ENCODE data around the gene NVL.
"Not testable (repeated sequence)": the region's sequence is repeated elsewhere in the genome, so short reads cannot be mapped to it uniquely, and the experiment has no call there.

Gene NVL

DNA sequence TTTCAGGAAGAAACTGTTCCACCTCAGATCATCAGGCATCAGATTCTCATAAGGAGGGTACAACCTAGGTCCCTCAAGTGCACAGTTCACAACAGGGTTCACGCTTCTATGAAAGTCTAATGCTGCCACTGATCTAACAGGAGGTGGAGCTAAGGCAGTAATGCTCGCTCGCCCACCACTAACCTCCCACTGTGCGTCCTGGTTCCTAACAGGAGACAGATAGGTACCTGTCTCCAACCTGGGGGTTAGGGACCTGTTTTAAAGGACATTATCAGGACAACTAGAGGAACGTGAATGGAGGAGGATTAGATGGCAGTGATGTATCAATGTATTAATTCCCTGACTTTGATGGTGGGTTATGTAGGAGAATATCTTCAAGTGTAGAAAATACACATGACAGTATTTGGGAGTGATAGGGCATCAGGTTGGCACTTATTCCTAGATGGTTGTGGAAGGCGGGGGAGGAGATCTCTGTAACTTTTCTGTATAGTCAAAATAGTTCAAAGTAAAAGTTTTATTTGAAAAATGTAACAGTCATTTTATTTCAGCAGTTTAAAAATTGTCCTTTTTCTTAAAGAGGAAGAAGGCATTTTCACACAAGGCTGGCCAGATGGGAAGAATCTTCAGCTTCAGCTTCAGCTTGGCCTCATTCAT lies 103.0 kb downstream of the NVL start:
- no peak for FAIRE-seq

DNA sequence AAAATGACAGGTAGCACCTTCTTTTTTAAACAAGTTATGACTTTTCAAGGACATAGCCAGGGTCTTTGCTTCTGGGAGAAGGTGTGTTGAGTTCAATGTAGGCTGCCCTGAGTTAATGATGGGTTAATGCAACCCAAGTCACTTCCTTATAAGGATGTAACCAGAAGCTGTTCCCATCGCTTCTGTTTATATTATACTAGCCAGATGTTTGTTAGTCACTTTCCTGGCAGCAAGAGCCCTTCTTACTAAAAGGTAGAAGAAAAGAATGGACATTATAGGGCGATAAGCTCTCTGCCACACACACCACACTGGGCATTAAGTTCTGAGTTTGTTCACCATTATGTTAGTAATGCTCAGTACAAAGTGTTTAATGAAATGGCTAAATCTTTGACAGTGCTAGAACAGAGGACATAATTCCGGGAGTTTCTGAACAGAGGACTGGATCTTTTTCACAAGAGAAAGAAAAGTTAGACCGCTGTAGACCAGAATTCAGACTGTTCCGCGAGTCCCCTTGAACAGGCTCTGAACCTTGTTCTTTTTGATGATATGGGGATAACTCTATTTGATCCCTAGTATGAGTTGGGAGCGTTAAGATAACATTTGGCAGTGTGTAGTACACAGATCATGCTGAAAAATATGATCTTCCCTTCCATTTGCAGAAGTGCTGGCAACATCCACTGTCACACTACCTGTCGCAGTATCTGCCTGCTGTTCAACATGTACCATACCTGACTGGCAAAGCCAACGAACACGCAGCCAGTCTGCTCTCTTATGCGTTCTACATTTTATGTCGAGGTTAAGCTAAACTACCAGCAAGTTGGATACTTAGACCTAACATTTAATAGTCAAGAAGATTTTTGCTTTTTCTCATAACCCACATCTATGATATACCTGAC lies 105.9 kb downstream of the NVL start:
- FAIRE-seq = no peak

DNA sequence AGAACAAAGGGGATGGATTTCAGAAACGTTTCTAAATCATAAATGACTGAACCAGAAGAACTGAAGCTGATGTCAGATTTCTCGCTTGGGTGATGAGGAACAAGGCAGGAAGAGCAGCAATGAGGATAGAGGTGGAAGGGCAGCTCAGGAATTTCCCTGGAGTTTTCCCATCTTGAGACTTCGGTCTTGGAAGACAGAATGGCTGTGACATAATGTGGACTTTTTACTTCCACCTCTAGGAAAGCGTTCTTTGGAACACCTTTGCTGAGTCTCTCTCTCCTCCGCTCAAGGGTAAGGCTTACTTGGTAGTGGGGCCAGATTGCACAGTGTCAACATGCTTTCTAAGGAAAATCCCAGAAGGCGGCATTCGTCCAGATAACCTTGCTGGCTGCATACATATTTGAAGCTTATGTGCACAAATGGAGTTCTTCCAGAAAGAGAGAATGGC lies 110.3 kb downstream of the NVL start:
- FAIRE-seq = no peak

DNA sequence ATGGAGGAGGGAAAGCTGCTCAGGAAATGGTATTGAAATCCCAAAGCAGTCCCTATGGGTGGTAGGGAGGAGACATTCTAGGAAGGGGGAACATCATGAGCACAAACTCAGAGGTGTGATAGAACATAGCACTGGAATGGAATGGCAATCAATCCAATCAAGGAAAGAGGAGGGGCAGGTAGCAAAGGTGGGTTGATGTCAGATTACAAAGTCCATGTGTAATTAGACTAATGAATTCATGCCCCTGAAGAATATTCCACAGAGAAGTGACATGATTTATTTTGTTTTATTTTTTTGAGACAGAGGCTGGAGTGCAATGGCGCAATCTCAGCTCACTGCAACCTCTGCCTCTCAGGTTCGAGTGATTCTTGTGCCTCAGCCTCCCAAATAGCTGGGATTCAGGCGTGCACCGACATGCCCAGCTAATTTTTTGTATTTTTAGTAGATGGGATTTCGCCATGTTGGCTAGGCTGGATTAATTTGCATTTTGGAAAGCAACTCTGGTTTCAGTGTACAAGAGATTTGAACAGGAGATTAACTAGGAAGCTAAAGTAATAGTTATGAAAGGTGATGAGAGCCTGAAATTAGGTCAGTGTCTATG lies 110.9 kb downstream of the NVL start:
- no peak for FAIRE-seq

DNA sequence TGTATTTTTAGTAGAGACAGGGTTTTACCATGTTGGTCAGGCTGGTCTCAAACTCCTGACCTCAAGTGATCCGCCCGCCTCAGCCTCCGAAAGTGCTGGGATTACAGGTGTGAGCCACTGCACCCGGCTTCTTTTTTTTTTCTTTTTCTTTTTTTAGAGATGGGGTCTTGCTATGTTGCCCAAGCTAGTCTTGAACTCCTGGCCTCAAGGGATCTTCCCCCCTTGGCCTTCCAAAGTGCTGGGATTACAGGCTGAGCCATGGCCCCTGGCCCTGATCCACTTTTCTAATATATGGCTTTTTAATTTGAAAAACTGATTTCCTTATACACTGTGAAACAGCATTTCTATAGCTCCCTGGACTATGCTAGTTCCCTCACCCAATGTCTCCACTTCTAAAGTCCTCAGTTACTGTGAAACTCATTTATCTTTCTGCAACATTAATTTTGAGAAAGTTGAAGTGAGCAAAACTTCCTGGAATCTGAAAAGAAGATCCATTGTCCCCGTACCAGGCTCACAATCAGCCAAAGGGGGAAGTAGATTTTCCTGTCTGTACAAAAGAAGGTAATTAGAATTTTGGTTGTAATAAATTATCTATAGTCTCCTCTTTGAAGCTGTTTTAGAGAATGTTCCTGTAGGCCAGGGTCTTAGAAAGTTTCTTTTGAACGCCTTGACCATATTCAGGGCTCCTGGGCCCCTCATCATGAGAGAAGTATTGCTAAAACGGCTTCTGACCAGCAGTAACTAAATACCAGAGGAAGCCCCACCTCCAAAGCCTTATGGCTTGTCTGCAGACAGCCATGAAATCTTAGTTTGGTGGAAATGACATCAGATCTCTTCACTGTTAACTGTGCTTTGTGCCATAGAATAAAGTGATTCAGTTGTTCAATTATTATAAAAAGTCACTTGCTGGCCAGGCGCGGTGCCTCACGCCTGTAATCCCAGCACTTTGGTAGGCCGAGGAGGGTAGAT lies 112.0 kb downstream of the NVL start:
- no peak for FAIRE-seq

DNA sequence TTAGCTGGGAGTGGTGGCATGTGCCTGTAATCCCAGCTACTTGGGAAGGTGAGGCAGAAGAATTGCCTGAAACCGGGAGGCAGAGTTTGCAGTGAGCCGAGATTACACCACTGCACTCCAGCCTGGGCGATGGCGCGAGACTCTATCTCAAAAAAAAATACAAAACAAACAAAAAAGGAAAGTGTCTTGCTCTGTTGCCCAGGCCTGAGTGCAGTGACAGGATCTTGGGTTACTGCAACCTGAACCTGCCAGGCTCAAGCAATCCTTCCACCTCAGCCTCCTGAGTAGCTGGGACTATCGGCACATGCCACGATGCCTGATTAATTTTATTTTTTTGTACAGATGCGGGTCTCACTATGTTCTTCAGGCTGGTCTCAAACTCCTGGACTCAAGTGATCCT lies 113.6 kb downstream of the NVL start:
- no peak for FAIRE-seq

DNA sequence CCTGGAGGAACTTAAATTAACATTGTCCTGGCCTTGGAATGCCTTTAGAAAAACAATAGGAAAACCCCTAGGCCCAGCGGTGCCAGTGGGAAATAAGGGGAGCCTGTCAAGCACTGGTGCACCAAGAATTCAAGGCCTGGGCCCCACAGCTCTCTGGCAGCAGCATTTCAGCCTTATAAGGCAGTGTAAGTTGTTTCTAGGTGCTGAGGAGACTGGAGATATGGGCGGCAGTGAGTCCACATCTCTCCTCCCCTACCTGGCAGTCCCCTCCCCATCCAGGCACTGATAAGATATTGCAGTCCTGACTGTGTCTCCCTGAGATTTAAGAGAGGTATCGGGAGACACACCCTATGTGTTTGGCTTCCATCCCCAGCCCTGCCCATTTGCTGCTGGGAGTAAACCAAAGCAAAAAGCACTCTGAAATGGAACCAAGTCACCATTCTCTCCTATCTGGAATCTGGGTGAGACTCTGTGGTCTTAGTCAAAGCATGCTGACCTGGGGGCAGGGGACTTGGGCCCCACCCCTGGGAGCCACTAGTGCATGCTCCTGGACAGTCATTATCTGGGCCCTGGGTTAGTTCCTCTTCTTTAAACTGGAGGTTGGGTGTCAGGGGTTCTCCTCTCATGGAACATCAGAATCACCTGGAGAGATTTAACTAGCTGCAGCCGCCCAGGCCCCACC lies 116.4 kb downstream of the NVL start:
- FAIRE-seq = no peak

DNA sequence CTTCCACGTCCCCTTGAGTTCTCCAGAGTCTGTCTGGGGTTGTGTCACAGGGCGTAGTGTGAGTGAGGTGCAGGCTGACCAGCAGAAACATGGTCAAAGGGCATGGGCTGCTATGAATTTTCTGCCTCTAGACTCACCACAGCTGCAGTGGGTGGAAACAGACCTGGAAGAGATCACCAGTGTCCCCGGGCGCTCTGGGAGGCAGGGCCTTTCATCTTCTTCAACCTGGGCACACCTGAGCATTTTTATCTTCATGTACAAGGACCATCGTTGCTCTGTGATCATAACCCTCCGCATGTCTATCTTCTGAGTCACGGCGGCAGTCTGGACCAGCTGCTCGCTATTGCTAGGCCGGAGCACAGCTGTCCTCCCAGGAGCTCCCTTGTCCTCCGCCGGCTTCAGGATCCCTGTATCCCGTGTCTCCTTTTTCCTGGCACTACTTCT lies 117.3 kb downstream of the NVL start:
- FAIRE-seq = no peak

DNA sequence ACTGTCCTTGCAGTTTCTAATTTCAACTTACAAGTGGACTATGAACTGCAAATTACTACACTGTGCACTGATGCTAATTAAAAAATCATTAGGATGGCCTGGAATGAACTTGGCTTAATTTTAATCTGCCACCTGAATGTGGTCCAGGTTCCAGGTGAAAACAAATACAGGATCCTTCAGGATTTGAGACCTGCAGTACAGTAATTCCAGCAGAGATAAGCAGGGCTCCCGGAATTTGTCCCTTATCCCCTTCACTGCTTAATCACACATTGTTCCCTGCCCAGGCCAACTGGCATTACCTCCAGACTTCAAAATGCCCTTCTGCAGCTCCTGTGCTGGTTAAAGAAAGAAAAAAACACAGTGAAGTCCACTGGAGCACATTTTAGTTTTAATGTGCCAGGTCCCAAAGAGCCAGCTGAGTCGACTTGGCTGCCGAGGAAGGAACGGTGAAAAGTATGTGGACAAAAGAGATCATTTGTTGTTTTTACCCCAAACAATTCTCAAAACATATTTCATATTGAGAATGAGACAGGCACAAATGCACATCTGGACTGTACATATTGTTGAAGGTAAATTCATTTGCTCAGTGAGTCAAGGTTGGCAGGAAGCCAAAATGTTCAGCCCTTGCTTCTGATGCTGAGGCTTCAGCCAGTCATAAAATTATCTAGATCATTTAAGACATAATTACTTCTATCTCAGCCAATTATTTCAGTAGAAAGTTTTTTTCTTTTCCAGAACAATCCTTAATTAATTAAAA lies 118.6 kb downstream of the NVL start:
- FAIRE-seq = no peak

DNA sequence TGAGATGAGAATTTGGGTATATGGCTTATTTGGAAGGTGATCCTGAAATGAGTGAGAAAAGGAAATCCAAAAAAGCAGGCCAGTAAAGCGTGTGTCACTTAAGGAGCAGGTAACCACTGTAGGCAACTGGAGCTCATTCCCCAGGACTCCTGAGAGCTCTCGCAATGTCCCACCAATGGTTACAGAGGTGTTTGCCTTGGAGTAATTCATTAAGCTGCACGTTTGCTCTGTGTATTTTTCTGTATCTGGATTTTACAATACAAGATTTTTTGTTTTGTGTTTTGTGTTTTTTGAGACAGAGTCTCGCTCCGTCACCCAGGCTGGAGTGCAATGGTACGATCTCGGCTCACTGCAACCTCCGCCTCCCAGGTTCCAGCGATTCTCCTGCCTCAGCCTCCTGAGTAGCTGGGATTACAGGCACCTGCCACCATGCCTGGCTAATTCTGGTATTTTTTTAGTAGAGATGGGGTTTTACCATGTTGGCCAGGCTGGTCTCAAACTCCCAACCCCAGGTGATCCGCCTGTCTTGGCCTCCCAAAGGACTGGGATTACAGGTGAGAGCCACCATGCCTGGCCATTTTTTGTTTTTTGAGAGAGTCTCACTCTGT lies 123.9 kb downstream of the NVL start:
- FAIRE-seq = not testable (repeated sequence)

DNA sequence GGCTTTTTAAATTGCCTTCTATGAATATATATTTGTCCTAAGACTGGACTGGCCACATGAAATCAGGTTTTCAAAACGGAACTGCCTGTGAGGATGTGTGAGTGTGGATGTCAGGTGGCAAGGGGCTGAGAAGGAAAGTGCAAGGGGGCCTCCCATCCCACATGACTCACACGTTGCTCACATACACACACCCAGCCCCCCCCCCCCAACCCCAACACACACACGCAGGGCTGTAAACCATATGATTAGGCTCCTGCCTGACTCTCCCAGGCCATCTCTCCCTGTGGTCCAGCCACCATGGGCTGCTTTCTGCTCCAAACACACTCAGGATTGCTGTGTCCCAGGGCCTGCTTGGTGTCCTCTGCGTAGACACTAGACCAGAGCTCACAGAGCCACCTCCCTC lies 124.5 kb downstream of the NVL start:
- no peak for FAIRE-seq

DNA sequence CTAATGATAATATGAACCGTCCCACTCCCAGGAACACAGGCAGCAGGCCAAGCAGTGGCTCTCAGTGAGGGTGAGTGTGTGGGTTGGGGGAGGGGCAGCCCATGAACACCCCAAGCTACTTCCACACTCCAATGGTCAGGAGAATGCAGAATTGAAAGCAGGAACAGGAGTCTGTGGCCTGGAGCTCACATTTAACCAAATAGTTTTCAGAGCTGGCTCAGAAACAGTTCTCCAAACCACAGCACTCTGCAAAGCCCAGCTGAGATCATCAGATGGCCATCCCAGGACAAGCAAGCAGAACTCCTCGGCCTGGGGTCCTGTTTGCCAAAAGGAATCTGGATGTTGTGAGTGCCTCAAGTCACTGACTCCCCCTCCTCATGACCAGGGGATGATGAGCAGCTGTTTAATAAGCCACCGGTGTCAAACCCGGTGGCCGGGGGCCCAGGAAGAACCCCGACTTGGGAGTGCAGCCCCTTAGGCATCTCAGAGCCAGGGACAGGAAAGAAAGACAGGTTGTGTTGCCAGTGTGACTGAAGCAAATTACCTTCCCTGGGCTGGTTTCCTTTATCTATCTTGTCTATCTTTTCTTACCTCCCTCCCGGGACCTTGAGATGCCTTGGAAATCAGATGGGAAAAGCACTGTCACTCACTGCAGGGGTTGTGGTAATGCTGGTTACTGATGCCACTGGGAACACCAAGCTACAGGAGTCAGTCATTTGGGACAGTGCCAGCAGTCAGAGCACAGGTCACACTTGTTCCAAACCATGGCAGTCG lies 126.5 kb downstream of the NVL start:
- no peak for FAIRE-seq

DNA sequence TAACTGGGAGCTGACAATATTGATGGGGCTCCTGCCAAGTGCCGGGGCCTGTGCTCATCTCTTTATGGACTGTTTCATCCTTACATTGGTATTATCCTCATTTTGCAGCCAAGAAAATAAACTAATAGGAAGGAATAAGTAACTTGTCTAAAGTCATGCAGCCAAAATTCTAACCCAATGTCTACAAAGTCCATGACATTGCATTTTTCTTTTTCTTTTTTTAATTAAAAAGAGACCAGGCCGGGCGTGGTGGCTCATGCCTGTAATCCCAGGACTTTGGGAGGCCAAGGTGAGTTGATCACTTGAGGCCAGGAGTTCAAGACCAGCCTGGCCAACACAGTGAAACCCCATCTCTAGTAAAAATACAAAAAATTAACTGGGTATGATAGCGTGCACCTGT lies 128.1 kb downstream of the NVL start:
- no peak for FAIRE-seq

DNA sequence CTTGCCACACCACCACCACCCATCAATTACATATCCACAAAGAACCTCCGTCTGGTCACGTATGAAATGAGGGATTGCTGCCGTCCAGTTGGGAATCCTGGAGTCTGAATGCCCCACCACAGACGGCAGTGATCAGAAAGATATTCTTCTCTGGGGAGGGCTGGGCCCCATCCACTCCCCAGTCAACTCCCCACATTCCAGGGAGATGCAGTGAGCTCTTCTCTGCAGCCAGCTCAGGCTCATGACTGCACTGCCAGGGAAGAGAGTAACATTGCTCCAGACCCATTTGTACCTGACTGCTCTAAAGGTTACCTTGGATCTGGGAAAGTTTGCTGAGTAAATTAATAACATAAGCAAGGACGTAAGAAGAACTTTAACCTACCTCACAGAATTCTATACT lies 128.6 kb downstream of the NVL start:
- no peak for FAIRE-seq

DNA sequence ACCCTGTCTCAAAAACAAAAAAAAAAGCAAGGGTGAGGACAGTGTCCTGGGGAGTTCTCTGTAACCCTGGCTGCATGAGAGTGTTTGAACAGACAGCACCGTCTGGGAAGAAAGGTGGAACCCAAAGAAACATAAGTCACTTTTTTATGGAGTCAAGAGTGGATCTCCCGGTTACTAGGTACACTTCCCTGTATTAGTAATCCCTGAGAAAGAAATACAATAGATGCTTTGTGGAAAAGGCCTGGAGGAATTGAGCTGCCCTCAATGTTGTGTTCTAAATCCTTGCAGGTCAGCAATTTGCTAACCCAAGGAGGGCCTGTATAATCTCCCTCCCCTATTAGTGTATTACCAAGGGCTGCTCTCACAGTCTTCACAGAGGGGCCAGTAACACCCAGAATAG lies 130.3 kb downstream of the NVL start:
- no peak for FAIRE-seq

DNA sequence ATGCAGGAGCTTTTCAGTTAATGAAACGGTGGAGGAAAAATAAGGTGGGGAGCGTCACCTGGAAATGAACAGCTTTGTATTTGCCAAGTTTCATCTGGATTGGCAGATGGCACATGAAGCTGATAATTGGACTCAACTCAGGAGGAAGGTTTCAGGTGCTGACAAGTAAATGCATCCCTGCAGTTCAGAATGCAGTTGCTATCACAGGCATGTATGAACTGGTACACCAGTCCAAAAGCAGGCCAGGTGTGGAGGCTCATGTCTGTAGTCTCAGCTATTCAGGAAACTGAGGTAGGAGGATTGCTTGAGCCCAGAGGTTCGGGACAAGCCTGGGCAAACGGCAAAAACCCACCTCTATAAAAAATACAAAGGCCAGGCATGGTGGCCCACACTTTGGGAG lies 131.4 kb downstream of the NVL start:
- FAIRE-seq = no peak

DNA sequence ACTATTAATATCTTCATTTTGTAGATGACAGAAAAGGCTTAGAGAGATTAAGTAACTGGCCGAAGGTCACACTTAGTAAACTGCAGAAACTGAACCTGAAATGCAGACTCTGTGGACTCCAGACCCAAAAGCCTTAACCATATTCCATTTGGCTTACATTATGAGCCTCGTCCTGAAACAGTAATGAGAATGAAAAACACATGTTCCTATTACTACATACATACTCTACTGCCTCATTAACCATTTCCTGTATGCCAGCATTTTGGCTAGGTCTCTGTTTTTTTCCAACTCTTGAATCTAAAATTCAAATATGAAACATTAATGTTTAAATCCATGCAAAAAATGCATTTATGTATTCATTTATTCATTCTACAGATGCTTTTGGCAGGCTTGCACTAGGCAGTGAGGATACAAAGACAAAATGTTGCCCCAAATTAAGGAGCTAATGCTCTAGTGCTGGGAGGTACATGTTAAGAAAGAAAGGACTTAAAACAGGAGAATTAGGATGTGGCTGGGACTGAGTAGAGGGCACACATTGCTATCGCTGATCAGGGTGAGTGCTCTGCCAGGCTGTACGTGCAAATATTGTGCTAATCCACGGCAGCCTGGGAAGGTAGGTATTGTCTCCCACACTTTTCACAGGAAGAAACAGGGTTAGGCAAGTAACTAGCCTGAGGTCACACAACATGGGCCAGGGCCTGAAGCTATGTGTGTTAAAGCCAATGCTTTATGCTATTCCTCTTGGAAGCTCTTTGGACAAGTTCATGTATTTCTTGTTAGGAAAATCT lies 133.0 kb downstream of the NVL start:
- no peak for FAIRE-seq

DNA sequence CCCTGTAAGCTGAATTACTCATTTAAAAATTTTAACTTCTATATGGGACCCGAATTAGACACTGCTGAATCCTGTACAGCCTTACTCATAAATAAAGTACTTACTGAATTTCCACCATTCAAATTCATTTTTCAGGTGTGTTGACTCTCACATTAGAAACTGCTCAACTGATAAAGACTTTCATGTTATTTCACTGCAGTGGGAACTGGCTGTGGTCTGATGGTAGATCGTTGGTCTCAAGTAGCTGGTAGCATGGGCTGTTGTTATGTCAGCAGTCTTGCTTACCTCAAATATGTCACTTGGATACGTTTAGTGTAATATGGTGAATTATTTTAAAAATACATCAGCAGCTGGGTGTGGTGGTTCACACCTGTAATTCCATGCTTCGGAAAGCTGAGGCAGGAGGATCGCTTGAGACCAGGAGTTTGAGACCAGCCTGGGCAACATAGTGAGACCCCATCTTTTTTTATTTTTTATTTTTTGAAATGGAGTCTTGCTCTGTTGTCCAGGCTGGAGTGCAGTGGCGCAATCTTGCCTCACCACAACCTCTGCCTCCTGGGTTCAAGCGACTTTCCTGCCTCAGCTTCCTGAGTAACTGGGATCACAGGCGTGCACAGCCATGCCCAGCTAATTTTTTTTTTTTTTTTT lies 136.5 kb downstream of the NVL start:
- no peak for FAIRE-seq

Data from A204.1 (cell line).